Muscle of leg (tissue), 11 donors: ENCODE measurements around the gene OR51I2. TPM values are rescaled to one million over a fixed set of nuclear protein-coding genes. Genes with fewer than 3 reads are reported as not detected.

Experiments
- DNase-seq: peaks from one replicate; pipeline ENCODE4 v3.0.0; 2013
- H3K27ac ChIP-seq: one replicate; pipeline ENCODE4 v1.5.1; 2013; ENCODE audit warnings: mild to moderate bottlenecking, low read length, control low read depth
- H3K27me3 ChIP-seq: one replicate; pipeline ENCODE4 v1.6.1; 2013; ENCODE audit warnings: low read length; ENCODE audit not compliant: control insufficient read depth, insufficient read depth
- H3K36me3 ChIP-seq: one replicate; pipeline ENCODE4 v1.6.1; 2013; ENCODE audit warnings: low read length; ENCODE audit not compliant: control insufficient read depth, insufficient read depth
- H3K4me1 ChIP-seq: one replicate; pipeline ENCODE4 v1.6.1; 2013; ENCODE audit warnings: low read length; ENCODE audit not compliant: control insufficient read depth, insufficient read depth
- H3K4me3 ChIP-seq: one replicate; pipeline ENCODE4 v1.5.1; 2013; ENCODE audit warnings: low read length, control low read depth
- H3K9me3 ChIP-seq: replicated peaks from 2 replicates; pipeline ENCODE4 v1.6.1; 2013; ENCODE audit warnings: low read depth, low read length; ENCODE audit not compliant: control insufficient read depth
- WGBS: methylation state at CpG from one replicate; pipeline ENCODE4 v1.1.5; 2013; ENCODE audit warnings: missing lambda C conversion rate; ENCODE audit not compliant: insufficient coverage; 5-methylcytosine and 5-hydroxymethylcytosine counted together
- polyA plus RNA-seq, 8 donors: library from polyadenylated mRNA; unstranded; fragments of 120-200 nt; gene quantifications; one replicate each; pipeline versions ENCODE4 v1.2.1 to v1.2.3, GENCODE V29; 2013; ENCODE audit warnings: inconsistent platforms in 1 of 8, low replicate concordance in 1 of 8; ENCODE audit not compliant: insufficient read length in 8 of 8, insufficient read depth in 1 of 8
- total RNA-seq: library from RNA; stranded (reverse); fragments of 120-200 nt; gene quantifications from one replicate; pipeline ENCODE4 v1.2.4, GENCODE V29; 2013

OR51I2 gene
- total and polyA plus RNA-seq, 9 donors = not detected

GRCh38 chr11:5505363-5506048 is 56.4 kb downstream of the OR51I2 start:
- 64% methylated on average over 5 of the region's 9 CpGs for WGBS
- Histone ChIP-seq H3K27ac (no peak overlapping the region), H3K27me3 (no peaks in the 10 kb centered on the region), H3K4me3 (no peak overlapping the region), H3K4me1 (peaks cover 9% of the 10 kb centered on the region), H3K36me3 (no peaks in the 10 kb centered on the region), H3K9me3 (no peaks in the 10 kb centered on the region)
- DNase-seq = no peak

Other genes with a start within 250 kb of the OR51I2 start
- gene OR51V1, start 248.6 kb upstream of the OR51I2 start, total RNA-seq = not detected
- not detected for gene OR51V1, start 248.6 kb upstream of the OR51I2 start, polyA plus RNA-seq
- 755 TPM for gene HBB, start 222.3 kb upstream of the OR51I2 start, total RNA-seq
- gene HBB, start 222.3 kb upstream of the OR51I2 start, polyA plus RNA-seq = 100 to 1,000 TPM; 217 to 965 (median 589) TPM
- gene HBD, start 214.8 kb upstream of the OR51I2 start, total RNA-seq = not detected
- gene HBD, start 214.8 kb upstream of the OR51I2 start, polyA plus RNA-seq = 1 to 10 TPM in 1 of 8 donors, under 1 TPM in 5, not detected in 2; 0.39 to 1.0 (median 0.58) TPM
- gene HBG1, start 199.5 kb upstream of the OR51I2 start, total RNA-seq = 1,078 TPM
- 1,000 to 10,000 TPM in 2 of 8 donors, 10 to 100 TPM in 6; 12.5 to 3,398 (median 25.4) TPM for gene HBG1, start 199.5 kb upstream of the OR51I2 start, polyA plus RNA-seq
- 9,238 TPM for gene HBG2, start 194.5 kb upstream of the OR51I2 start, total RNA-seq
- over 10,000 TPM in 1 of 8 donors, 1,000 to 10,000 TPM in 7; 2,843 to 13,943 (median 6,695) TPM for gene HBG2, start 194.5 kb upstream of the OR51I2 start, polyA plus RNA-seq
- 10.3 TPM for gene HBE1, start 179.4 kb upstream of the OR51I2 start, total RNA-seq
- gene HBE1, start 179.4 kb upstream of the OR51I2 start, polyA plus RNA-seq = 10 to 100 TPM in 7 of 8 donors, 1 to 10 TPM in 1; 6.7 to 64.8 (median 19.8) TPM
- gene OR51B4, start 147.4 kb upstream of the OR51I2 start, total RNA-seq = 0.09 TPM
- under 1 TPM in 2 of 8 donors, not detected in 6; 0.13 to 0.18 TPM for gene OR51B4, start 147.4 kb upstream of the OR51I2 start, polyA plus RNA-seq
- gene OR51B2, start 125.0 kb upstream of the OR51I2 start, total RNA-seq = 0.09 TPM
- gene OR51B2, start 125.0 kb upstream of the OR51I2 start, polyA plus RNA-seq = not detected
- gene OR51B5, start 105.8 kb upstream of the OR51I2 start, total RNA-seq = 0.31 TPM
- gene OR51B5, start 105.8 kb upstream of the OR51I2 start, polyA plus RNA-seq = under 1 TPM in 3 of 8 donors, not detected in 5; 0.20 to 0.28 (median 0.26) TPM
- gene OR51B6, start 97.8 kb upstream of the OR51I2 start, total RNA-seq = not detected
- not detected for gene OR51B6, start 97.8 kb upstream of the OR51I2 start, polyA plus RNA-seq
- not detected for gene OR51M1, start 65.5 kb upstream of the OR51I2 start, total RNA-seq
- not detected for gene OR51M1, start 65.5 kb upstream of the OR51I2 start, polyA plus RNA-seq
- gene OR51Q1, start 27.2 kb upstream of the OR51I2 start, total RNA-seq = not detected
- not detected for gene OR51Q1, start 27.2 kb upstream of the OR51I2 start, polyA plus RNA-seq
- not detected for gene OR51I1, start 7.8 kb upstream of the OR51I2 start, total RNA-seq
- gene OR51I1, start 7.8 kb upstream of the OR51I2 start, polyA plus RNA-seq = not detected
- not detected for gene OR52D1, start 39.4 kb downstream of the OR51I2 start, total RNA-seq
- gene OR52D1, start 39.4 kb downstream of the OR51I2 start, polyA plus RNA-seq = not detected
- gene UBQLN3, start 60.6 kb downstream of the OR51I2 start, total RNA-seq = 0.13 TPM
- not detected for gene UBQLN3, start 60.6 kb downstream of the OR51I2 start, polyA plus RNA-seq
- 0.18 TPM for gene UBQLNL, start 67.4 kb downstream of the OR51I2 start, total RNA-seq
- gene UBQLNL, start 67.4 kb downstream of the OR51I2 start, polyA plus RNA-seq = under 1 TPM; 0.11 to 0.38 (median 0.23) TPM
- 0.22 TPM for gene OR52H1, start 99.2 kb downstream of the OR51I2 start, total RNA-seq
- gene OR52H1, start 99.2 kb downstream of the OR51I2 start, polyA plus RNA-seq = not detected
- gene OR52B6, start 131.6 kb downstream of the OR51I2 start, total RNA-seq = not detected
- not detected for gene OR52B6, start 131.6 kb downstream of the OR51I2 start, polyA plus RNA-seq
- gene TRIM6, start 147.3 kb downstream of the OR51I2 start, total RNA-seq = 1.5 TPM
- 1 to 10 TPM; 1.1 to 3.4 (median 1.3) TPM for gene TRIM6, start 147.3 kb downstream of the OR51I2 start, polyA plus RNA-seq
- gene TRIM34, start 175.7 kb downstream of the OR51I2 start, total RNA-seq = 6.4 TPM
- 1 to 10 TPM; 2.9 to 6.0 (median 4.6) TPM for gene TRIM34, start 175.7 kb downstream of the OR51I2 start, polyA plus RNA-seq
- 14.0 TPM for gene TRIM5, start 235.8 kb downstream of the OR51I2 start, total RNA-seq
- gene TRIM5, start 235.8 kb downstream of the OR51I2 start, polyA plus RNA-seq = 10 to 100 TPM; 11.4 to 18.6 (median 13.6) TPM
- gene TRIM22, start 240.5 kb downstream of the OR51I2 start, total RNA-seq = 8.2 TPM
- gene TRIM22, start 240.5 kb downstream of the OR51I2 start, polyA plus RNA-seq = 10 to 100 TPM in 4 of 8 donors, 1 to 10 TPM in 4; 6.7 to 12.1 (median 9.7) TPM